Measurements from ENCODE around the gene JMJD8.

JMJD8 gene

GRCh38 chr16:689175-689897 is 5.2 kb upstream of the JMJD8 start:
- DNase-seq (ENCODE audit: low spot score), result no peak

GRCh38 chr16:687499-687898 is 3.4 kb upstream of the JMJD8 start:
- no peak for DNase-seq (ENCODE audit: low spot score)

GRCh38 chr16:686459-687260 is 2.5 kb upstream of the JMJD8 start:
- DNase-seq (ENCODE audit: low spot score), result no peak

GRCh38 chr16:685967-686366 is 1.8 kb upstream of the JMJD8 start:
- DNase-seq (ENCODE audit: low spot score), result no peak

- no peak for DNase-seq (ENCODE audit: low spot score)
Measured at GRCh38 chr16:684961-685696, 995 bp upstream of the JMJD8 start.

- DNase-seq (ENCODE audit: low spot score), result no peak
Measured at GRCh38 chr16:683396-684070, 601 bp downstream of the JMJD8 start.

- no peak for DNase-seq (ENCODE audit: low spot score)
Measured at GRCh38 chr16:682493-683395, 1.4 kb downstream of the JMJD8 start.

GRCh38 chr16:681746-682427 is 2.2 kb downstream of the JMJD8 start:
- DNase-seq (ENCODE audit: low spot score), result no peak

- DNase-seq (ENCODE audit: low spot score), result no peak
Measured at GRCh38 chr16:680967-681745, 3.0 kb downstream of the JMJD8 start.

GRCh38 chr16:680625-680945 is 3.5 kb downstream of the JMJD8 start:
- DNase-seq (ENCODE audit: low spot score), result no peak

- DNase-seq (ENCODE audit: low spot score), result peak; percentile 92
Measured at GRCh38 chr16:679814-680624, 4.1 kb downstream of the JMJD8 start, which contains the start of gene STUB1. Gene STUB1 (plus strand): TSS chr16:680410. CDS start chr16:680526, 116 bp downstream.

GRCh38 chr16:678858-679813 is 5.0 kb downstream of the JMJD8 start:
- DNase-seq (ENCODE audit: low spot score), result peak; percentile 52

- DNase-seq (ENCODE audit: low spot score), result no peak
Measured at GRCh38 chr16:678209-678857, 5.8 kb downstream of the JMJD8 start.

- no peak for DNase-seq (ENCODE audit: low spot score)
Measured at GRCh38 chr16:677316-678190, 6.6 kb downstream of the JMJD8 start.

- no peak for DNase-seq (ENCODE audit: low spot score)
Measured at GRCh38 chr16:676913-677312, 7.2 kb downstream of the JMJD8 start.

- DNase-seq (ENCODE audit: low spot score), result no peak
Measured at GRCh38 chr16:676565-676902, 7.6 kb downstream of the JMJD8 start.

Data from activated CD4-positive, alpha-beta T cell treated with anti-CD3 and anti-CD28 coated beads, Interleukin-2, Interleukin-4, amounts not matched to agents 100 ng/mL and 50 ng/mL, durations not matched to agents 16 hours and 8 hours (primary cell).